HepG2 (cell line): ENCODE measurements around the gene MARCHF9. TPM values are rescaled to one million over a fixed set of nuclear protein-coding genes. Genes with fewer than 3 reads are reported as not detected.

Experiments
- MIER3 ChIP-seq: IDR thresholded peaks from 2 replicates; pipeline ENCODE4 v1.6.1; 2016; ENCODE audit warnings: missing compliant biosample characterization, borderline replicate concordance
- NFRKB ChIP-seq: fragments of 450-650 bp; IDR thresholded peaks from 2 replicates; pipeline ENCODE4 v1.6.1; 2017
- NR2F6 ChIP-seq, 2 experiments: IDR thresholded peaks; 2 replicates each; pipeline ENCODE4 v1.6.1; 2016; ENCODE audit warnings: antibody characterized with exemption in 1 of 2, mild to moderate bottlenecking in 1 of 2
- PHB2 ChIP-seq: fragments of 450-650 bp; IDR thresholded peaks from 2 replicates; pipeline ENCODE4 v1.6.1; 2018; ENCODE audit not compliant: partially characterized antibody
- SOX6 ChIP-seq, 2 experiments: fragments of 450-650 bp in 1 of 2; sonication (generic) in 1 of 2; formaldehyde crosslinking in 1 of 2; IDR thresholded peaks; 2 replicates each; pipeline versions ENCODE4 v1.4.0 to v1.6.1; 2017 to 2020; ENCODE audit warnings: antibody characterized with exemption in 1 of 2, mild to moderate bottlenecking in 1 of 2, missing genetic modification reagents in 1 of 2
- ZMAT5 ChIP-seq: sonication (generic); formaldehyde crosslinking; IDR thresholded peaks from 2 replicates; pipeline ENCODE4 v1.5.0; 2020; ENCODE audit warnings: mild to moderate bottlenecking, low read depth, missing genetic modification reagents, borderline replicate concordance
- ZNF12 ChIP-seq: sonication (generic); formaldehyde crosslinking; IDR thresholded peaks from 2 replicates; pipeline ENCODE4 v1.5.0; 2020; ENCODE audit warnings: missing genetic modification reagents
- ZNF142 ChIP-seq: sonication (generic); formaldehyde crosslinking; IDR thresholded peaks from 2 replicates; pipeline ENCODE4 v1.4.0; 2020; ENCODE audit warnings: missing genetic modification reagents
- ZNF274 ChIP-seq: sonication (generic); formaldehyde crosslinking; IDR thresholded peaks from 2 replicates; pipeline ENCODE4 v1.5.1; 2020; ENCODE audit warnings: mild to moderate bottlenecking, missing genetic modification reagents
- ZNF333 ChIP-seq: sonication (generic); formaldehyde crosslinking; IDR thresholded peaks from 2 replicates; pipeline ENCODE4 v1.4.0; 2020; ENCODE audit warnings: mild to moderate bottlenecking, missing genetic modification reagents, borderline replicate concordance
- ZNF687 ChIP-seq: sonication (generic); formaldehyde crosslinking; IDR thresholded peaks from 2 replicates; pipeline ENCODE4 v1.5.1; 2020; ENCODE audit warnings: mild to moderate bottlenecking, missing genetic modification reagents, moderate library complexity
- ZNF724P ChIP-seq: sonication (generic); formaldehyde crosslinking; IDR thresholded peaks from 2 replicates; pipeline ENCODE4 v1.8.0; 2022; ENCODE audit warnings: missing genetic modification reagents, borderline replicate concordance
- ZNF746 ChIP-seq: sonication (generic); formaldehyde crosslinking; IDR thresholded peaks from 2 replicates; pipeline ENCODE4 v1.8.0; 2022; ENCODE audit warnings: mild to moderate bottlenecking, missing genetic modification reagents
- ZNF879 ChIP-seq: sonication (generic); formaldehyde crosslinking; IDR thresholded peaks from 2 replicates; pipeline ENCODE4 v1.8.1; 2023; ENCODE audit warnings: missing genetic modification reagents
- polyA plus RNA-seq, 8 experiments: library from polyadenylated mRNA; depleted of rRNA in 3 of 8; stranded (reverse) in 7 of 8; unstranded in 1 of 8; fragments of >200 nt; fragmentation: Illumina TruSeq in 4 of 8; extraction: Trizol in 4 of 8; gene quantifications; 2 replicates each; pipeline versions ENCODE4 v1.2.1 to v1.2.3, GENCODE V29; 2011 to 2016; ENCODE audit warnings: low read depth in 4 of 8, missing spikeins in 1 of 8, mixed read lengths in 1 of 8; ENCODE audit not compliant: insufficient read depth in 1 of 8
- total RNA-seq, 5 experiments: library from RNA; depleted of rRNA; stranded (reverse); fragments of >200 nt; fragmentation: Illumina TruSeq; extraction: Trizol; gene quantifications; 2 replicates each; pipeline ENCODE4 v1.2.3, GENCODE V29; 2016; ENCODE audit warnings: low read depth in 1 of 5

The MARCHF9 gene
- total and polyA plus RNA-seq, 2 of the 13 experiments (the other 11 are each of a cell fraction or from before 2014, with no cell fraction given), result 5.7 to 9.6 TPM

- no peak for TF ChIP-seq ZNF879 (CRISPR knock-in tag)
- peak; percentile 66 for TF ChIP-seq ZNF687 (CRISPR knock-in tag)
- TF ChIP-seq MIER3 (CRISPR knock-in tag), result no peak
- peak; percentile 56; the same call in 1 of the 2 replicates for TF ChIP-seq ZNF142 (CRISPR knock-in tag)
- no peak for TF ChIP-seq ZMAT5 (CRISPR knock-in tag)
- TF ChIP-seq ZNF333 (CRISPR knock-in tag), result peak; percentile 70; the same call in 1 of the 2 replicates
- no peak for TF ChIP-seq NFRKB
- TF ChIP-seq NR2F6 (IDR thresholded peaks at IDR 0.05), result peak; percentile 74
- peak; percentile 83 for TF ChIP-seq NR2F6 (CRISPR knock-in tag; IDR thresholded peaks at IDR 0.05)
- no peak for TF ChIP-seq SOX6 (IDR thresholded peaks at IDR 0.05)
- 0 out of 2 replicates have a peak, but pooled peaks have one; percentile 28 for TF ChIP-seq SOX6 (CRISPR knock-in tag; IDR thresholded peaks at IDR 0.05)
- no peak for TF ChIP-seq PHB2
- TF ChIP-seq ZNF746 (CRISPR knock-in tag), result peak; percentile 59; the same call in 1 of the 2 replicates
- no peak; the same call in 1 of the 2 replicates for TF ChIP-seq ZNF724P
- no peak for TF ChIP-seq ZNF12 (CRISPR knock-in tag)
- no peak for TF ChIP-seq ZNF274 (CRISPR knock-in tag)
Observed at GRCh38 chr12:57755454-57756372, 810 bp downstream of the MARCHF9 start (continued).
